GM21526 (cell line): ENCODE measurements around the gene MYOM3.

ENCODE experiments used
- ATAC-seq: cut with Tn5 transposase; IDR thresholded peaks from one replicate; pipeline ENCODE4 v1.9.1; 2021; ENCODE audit warnings: moderate library complexity; ENCODE audit not compliant: unreplicated experiment, low FRiP score

MYOM3 gene

GRCh38 chr1:24117722-24118409 is 5.9 kb upstream of the MYOM3 start:
- no peak for ATAC-seq

DNA sequence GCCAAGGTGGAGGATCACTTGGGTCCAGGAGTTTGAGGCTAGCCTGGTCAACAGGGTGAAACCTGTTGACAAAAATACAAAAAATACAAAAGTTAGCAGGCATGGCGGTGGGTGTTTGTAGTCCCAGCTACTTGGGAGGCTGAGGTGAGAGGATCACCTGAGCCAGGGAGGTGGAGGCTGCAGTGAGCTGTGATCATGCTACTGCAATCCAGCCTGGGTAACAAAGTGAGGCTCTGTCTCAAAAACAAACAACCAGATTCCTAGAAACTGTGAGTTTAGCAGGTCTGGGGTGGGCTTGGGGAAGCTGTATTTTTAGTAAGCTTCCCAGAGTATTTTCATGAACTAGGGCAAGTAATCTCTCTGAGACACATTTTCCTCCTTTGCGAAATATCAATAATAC is 5.2 kb upstream of the MYOM3 start:
- ATAC-seq, result no peak

- ATAC-seq, result no peak
Observed at GRCh38 chr1:24114753-24115152, 2.8 kb upstream of the MYOM3 start.

DNA sequence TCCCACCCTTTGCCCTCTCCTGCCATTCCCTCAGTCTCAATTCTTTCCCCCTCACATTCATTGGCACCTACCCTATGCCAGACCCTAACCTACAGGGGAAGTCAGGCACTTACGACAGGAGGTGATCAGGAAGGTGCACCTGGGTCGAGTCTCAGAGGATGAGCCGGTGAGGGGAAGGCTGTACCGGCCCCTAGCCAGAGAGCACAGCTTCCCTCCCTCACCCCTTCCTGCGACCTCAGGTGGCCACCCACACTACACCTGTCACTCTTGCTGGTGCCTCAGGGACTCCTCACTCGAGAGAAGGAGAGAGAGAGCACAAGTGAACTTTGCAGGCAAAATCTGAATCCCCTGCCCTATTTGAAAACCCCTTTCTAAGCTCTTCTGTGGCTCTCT is 1.7 kb upstream of the MYOM3 start:
- ATAC-seq, result no peak

GRCh38 chr1:24111262-24111995 is 506 bp downstream of the MYOM3 start:
- ATAC-seq, result no peak

DNA sequence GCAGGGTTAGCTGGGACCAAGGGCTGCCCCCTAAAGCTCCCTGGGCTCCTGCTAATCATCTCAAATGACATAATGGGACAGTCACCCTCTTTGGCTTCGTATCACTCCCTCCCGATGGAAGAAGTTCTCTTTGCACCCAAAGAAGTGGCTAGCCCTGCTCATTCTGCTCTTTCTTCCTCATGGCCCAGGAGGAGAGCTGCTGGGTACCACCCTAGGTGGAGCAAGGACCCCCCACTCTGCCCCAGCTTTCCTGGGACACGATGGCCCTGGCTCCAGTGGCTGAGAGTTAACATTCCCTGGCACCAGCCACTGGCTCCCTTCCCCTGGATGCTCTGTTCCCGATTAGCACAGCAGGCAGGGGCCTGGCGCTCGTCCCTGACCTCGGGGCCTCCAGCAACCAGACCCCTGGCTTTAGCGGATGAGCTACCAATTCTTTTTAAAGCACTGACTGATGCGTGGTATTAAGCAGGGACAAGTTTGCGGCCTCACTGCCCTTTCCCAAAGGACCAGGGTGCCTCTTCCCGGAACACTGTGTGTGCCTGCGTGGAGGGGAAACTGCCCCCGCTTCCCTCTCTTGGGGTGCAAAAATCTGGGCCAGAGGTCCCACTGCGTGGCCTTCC is 1.2 kb downstream of the MYOM3 start:
- no peak for ATAC-seq

- no peak for ATAC-seq
Observed at GRCh38 chr1:24109686-24110475, 2.1 kb downstream of the MYOM3 start.

DNA sequence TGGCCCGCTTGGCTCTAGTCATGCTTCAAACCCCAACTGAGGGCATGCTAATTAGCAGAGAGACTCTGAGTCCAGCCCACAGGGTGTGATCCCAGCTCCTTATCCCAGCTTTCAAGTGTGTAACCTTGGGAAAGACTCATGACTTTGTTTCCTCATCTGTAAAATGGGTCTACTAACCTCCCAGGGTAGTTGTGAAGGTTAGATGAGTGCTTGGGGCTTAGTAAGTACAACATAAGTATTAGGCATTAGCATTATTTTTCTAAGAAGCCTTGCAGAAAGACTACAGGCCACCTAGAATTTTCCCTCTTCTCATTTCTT is 2.8 kb downstream of the MYOM3 start:
- ATAC-seq, result no peak

GRCh38 chr1:24108334-24109165 is 3.4 kb downstream of the MYOM3 start:
- no peak for ATAC-seq

GRCh38 chr1:24107462-24108138 is 4.3 kb downstream of the MYOM3 start:
- ATAC-seq, result no peak

- ATAC-seq, result no peak
Observed at GRCh38 chr1:24105368-24106160, 6.4 kb downstream of the MYOM3 start.

GRCh38 chr1:24104854-24105253 is 7.1 kb downstream of the MYOM3 start:
- no peak for ATAC-seq

- no peak for ATAC-seq
Observed at GRCh38 chr1:24103879-24104278, 8.1 kb downstream of the MYOM3 start.

DNA sequence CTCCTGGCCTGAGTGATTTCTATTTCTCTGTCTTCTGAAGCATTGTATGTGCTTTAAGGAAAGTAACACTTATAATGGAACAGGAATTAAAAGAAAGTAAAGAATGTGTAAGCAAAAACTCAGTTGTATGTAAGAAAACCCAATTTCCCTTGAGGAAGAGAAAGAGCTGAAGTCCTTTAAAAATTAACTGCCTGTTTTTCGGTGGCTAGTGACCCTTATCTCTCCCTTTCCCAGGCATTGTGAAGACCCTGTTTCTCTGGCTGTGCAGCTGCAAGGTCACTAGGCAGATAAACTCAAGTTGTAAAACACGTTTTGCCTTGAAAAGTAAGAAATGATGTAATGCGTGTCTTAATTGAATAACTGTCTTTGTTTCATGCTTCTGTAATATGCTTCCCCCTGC is 8.5 kb downstream of the MYOM3 start:
- no peak for ATAC-seq

- ATAC-seq, result no peak
Observed at GRCh38 chr1:24102961-24103360, 9.0 kb downstream of the MYOM3 start.

DNA sequence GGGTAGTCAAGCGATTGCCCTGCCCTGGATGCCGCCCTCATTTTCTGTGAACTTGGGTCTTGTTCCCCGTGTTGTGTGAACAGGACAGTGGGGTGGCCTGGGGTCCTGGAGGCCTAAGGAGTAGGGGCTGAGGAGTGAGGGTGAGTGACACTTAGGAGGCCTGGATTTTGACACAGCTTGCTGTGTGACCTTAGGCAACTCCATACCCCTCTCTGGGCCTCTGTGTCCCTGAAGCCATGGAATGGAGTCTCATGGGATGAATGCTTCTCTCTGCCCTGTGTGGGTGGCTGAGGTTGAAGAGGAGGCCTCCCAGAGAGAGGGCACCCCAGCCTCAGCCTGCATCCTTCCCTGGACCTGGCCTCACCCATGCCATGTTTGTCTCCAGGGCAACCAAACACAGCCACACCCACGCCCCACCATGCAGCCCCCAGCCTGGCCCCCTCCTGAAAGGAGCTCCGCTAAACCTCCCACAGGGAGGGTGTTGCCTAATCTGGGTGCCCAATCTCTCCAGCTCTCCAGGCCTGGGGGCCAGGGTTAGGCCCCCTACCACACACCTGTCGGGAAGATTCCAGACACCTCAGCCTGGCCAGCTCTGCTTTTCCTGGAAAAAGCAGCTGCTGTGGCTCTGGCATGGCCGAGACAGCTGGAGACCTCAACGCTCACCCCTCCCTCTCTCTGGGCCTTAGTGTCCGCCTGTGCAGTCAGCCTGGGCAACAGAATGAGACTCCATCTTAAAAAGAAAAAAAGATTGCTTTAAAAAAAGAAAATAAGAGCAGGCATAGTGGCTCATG is 9.9 kb downstream of the MYOM3 start:
- ATAC-seq, result no peak

GRCh38 chr1:24100945-24101737 is 10.8 kb downstream of the MYOM3 start:
- ATAC-seq, result no peak
